Inflammatory macrophage treated with lipopolysaccharide for 1 hour (primary cell): Measurements from ENCODE around the gene TDRD9.
A peak's percentile ranks its signal among the peaks of the same experiment; 100 is the strongest.

Source experiments
- DNase-seq, 2 donors: peaks; one replicate each; pipeline ENCODE4 v3.0.0-alpha.2; 2020 to 2022

TDRD9 gene

GRCh38 chr14:103994535-103995184 lies 66.4 kb downstream of the TDRD9 start:
- DNase-seq, result no peak

GRCh38 chr14:103995876-103996275 lies 67.6 kb downstream of the TDRD9 start:
- no peak for DNase-seq

GRCh38 chr14:103997391-103997790 lies 69.1 kb downstream of the TDRD9 start:
- DNase-seq, result no peak

- no peak for DNase-seq
These were observed 69.8 kb downstream of the TDRD9 start for GRCh38 chr14:103998027-103998426.

GRCh38 chr14:103999795-104000440 lies 71.7 kb downstream of the TDRD9 start:
- DNase-seq, result no peak

GRCh38 chr14:104001003-104001402 lies 72.7 kb downstream of the TDRD9 start:
- no peak for DNase-seq

GRCh38 chr14:104003616-104004015 lies 75.4 kb downstream of the TDRD9 start:
- DNase-seq, result no peak

- no peak for DNase-seq
These were observed 76.6 kb downstream of the TDRD9 start for GRCh38 chr14:104004849-104005248.

GRCh38 chr14:104005489-104005888 lies 77.2 kb downstream of the TDRD9 start:
- DNase-seq, result no peak

- DNase-seq, result no peak
These were observed 78.9 kb downstream of the TDRD9 start for GRCh38 chr14:104007121-104007520.

GRCh38 chr14:104009297-104009696 lies 81.0 kb downstream of the TDRD9 start:
- DNase-seq, result no peak

- DNase-seq, result no peak
These were observed 83.7 kb downstream of the TDRD9 start for GRCh38 chr14:104011824-104012517.

GRCh38 chr14:104014764-104015163 lies 86.5 kb downstream of the TDRD9 start:
- DNase-seq, result no peak

- no peak for DNase-seq
These were observed 88.8 kb downstream of the TDRD9 start for GRCh38 chr14:104016873-104017650.

GRCh38 chr14:104019029-104019428 lies 90.8 kb downstream of the TDRD9 start:
- no peak for DNase-seq

- no peak for DNase-seq
These were observed 91.5 kb downstream of the TDRD9 start for GRCh38 chr14:104019806-104020205.

GRCh38 chr14:104020471-104020870 lies 92.2 kb downstream of the TDRD9 start:
- no peak for DNase-seq

GRCh38 chr14:104023325-104024055 lies 95.2 kb downstream of the TDRD9 start:
- peak in 1 of 2 donors; percentile 12 for DNase-seq

GRCh38 chr14:104025534-104025933 lies 97.3 kb downstream of the TDRD9 start:
- no peak for DNase-seq

- DNase-seq, result no peak
These were observed 97.8 kb downstream of the TDRD9 start for GRCh38 chr14:104026024-104026423.

GRCh38 chr14:104030958-104031357 lies 102.7 kb downstream of the TDRD9 start:
- no peak for DNase-seq

- DNase-seq, result no peak
These were observed 103.1 kb downstream of the TDRD9 start for GRCh38 chr14:104031384-104031783.
